CD8-positive, alpha-beta memory T cell (primary cell): ENCODE data around the gene MYPN. TPM values are rescaled to one million over a fixed set of nuclear protein-coding genes. Genes with fewer than 3 reads are reported as not detected.

Experiments used
- CTCF ChIA-PET: fragments of 350-600 bp; sonication (Branson Sonifier 250); formaldehyde crosslinking; loops from one replicate; lab custom pipeline; 2021; ENCODE audit warnings: antibody characterized with exemption; lab: Charles Lee
- POLR2A ChIA-PET: fragments of 350-600 bp; sonication (Branson Sonifier 250); formaldehyde crosslinking; loops from one replicate; lab custom pipeline; 2021; ENCODE audit warnings: antibody characterized with exemption; lab: Charles Lee
- DNase-seq, 5 donors: peaks; one replicate each; pipeline versions ENCODE4 v3.0.0 to v3.0.0-alpha.2; 2020 to 2022; ENCODE audit warnings: mixed read lengths in 1 of 5
- H3K27ac ChIP-seq: one replicate; pipeline ENCODE4 v1.7.0; 2013; ENCODE audit warnings: low read depth, mild to moderate bottlenecking, low read length, moderate library complexity
- H3K27me3 ChIP-seq: 2 replicates; pipeline ENCODE4 v1.7.0; 2013; ENCODE audit warnings: low read length, mild to moderate bottlenecking; ENCODE audit not compliant: insufficient read depth, poor library complexity, severe bottlenecking
- H3K36me3 ChIP-seq: 2 replicates; pipeline ENCODE4 v1.7.0; 2013; ENCODE audit warnings: mild to moderate bottlenecking, low read length, moderate library complexity; ENCODE audit not compliant: insufficient read depth
- H3K4me1 ChIP-seq: 2 replicates; pipeline ENCODE4 v1.7.0; 2013; ENCODE audit warnings: mild to moderate bottlenecking, low read length, moderate library complexity; ENCODE audit not compliant: insufficient read depth
- H3K4me3 ChIP-seq: 2 replicates; pipeline ENCODE4 v1.7.0; 2013; ENCODE audit warnings: mild to moderate bottlenecking, low read length
- H3K9me3 ChIP-seq: 2 replicates; pipeline ENCODE4 v1.7.0; 2013; ENCODE audit warnings: mild to moderate bottlenecking, low read length
- H3K27ac Mint-ChIP-seq, 8 donors: one replicate each; pipeline ENCODE4 v1.8.0; 2020 to 2021; ENCODE audit warnings: mixed read lengths in 8 of 8, mild to moderate bottlenecking in 6 of 8, inconsistent platforms in 3 of 8, moderate library complexity in 3 of 8
- H3K27me3 Mint-ChIP-seq, 2 donors: one replicate each; pipeline ENCODE4 v1.8.0; 2020 to 2021; ENCODE audit warnings: mixed read lengths in 2 of 2, mild to moderate bottlenecking in 1 of 2, moderate library complexity in 1 of 2
- H3K36me3 Mint-ChIP-seq, 3 donors: one replicate each; pipeline ENCODE4 v1.8.0; 2020 to 2021; ENCODE audit warnings: mixed read lengths in 3 of 3, inconsistent platforms in 1 of 3, mild to moderate bottlenecking in 1 of 3
- H3K4me1 Mint-ChIP-seq, 3 donors: one replicate each; pipeline ENCODE4 v1.8.0; 2020 to 2021; ENCODE audit warnings: mixed read lengths in 3 of 3, inconsistent platforms in 1 of 3, mild to moderate bottlenecking in 1 of 3
- H3K4me3 Mint-ChIP-seq, 7 donors: one replicate each; pipeline ENCODE4 v1.8.0; 2020 to 2021; ENCODE audit warnings: mixed read lengths in 7 of 7, mild to moderate bottlenecking in 6 of 7, moderate library complexity in 4 of 7, inconsistent platforms in 2 of 7
- H3K9me3 Mint-ChIP-seq, 5 donors: one replicate each; pipeline ENCODE4 v1.8.0; 2020 to 2022; ENCODE audit warnings: mixed read lengths in 5 of 5, mild to moderate bottlenecking in 3 of 5, moderate library complexity in 2 of 5, inconsistent platforms in 1 of 5
- polyA plus RNA-seq: library from polyadenylated mRNA; unstranded; fragments of 300-500 nt; fragmentation: Illumina TruSeq; gene quantifications from one replicate; pipeline ENCODE4 v1.2.3, GENCODE V29; 2021
- total RNA-seq, 2 experiments: library from RNA; stranded (reverse); gene quantifications; one replicate each; pipeline ENCODE4 v1.2.3, GENCODE V29; 2021

MYPN gene
- total and polyA plus RNA-seq, 3 experiments from 2014 or later, result not detected

- Histone ChIP-seq H3K36me3 (no peaks in the 10 kb centered on the region), H3K9me3 (no peaks in the 10 kb centered on the region), H3K27me3 (no peaks in the 10 kb centered on the region), H3K4me1 (no peaks in the 10 kb centered on the region), H3K4me3 (no peak overlapping the region), H3K27ac (no peak overlapping the region)
- peaks cover 9 to 19% of the 10 kb centered on the region in 2 donors for H3K27me3 Mint-ChIP-seq
- ChIA-PET POLR2A (interaction anchor here (0.6 kb wide), 1 partner anchor 57 kb away, joined by 3 read pairs; no protein-coding TSS in a partner anchor), CTCF (interaction anchor here (0.5 kb wide), 1 partner anchor 125 kb away, joined by 3 read pairs; no protein-coding TSS in a partner anchor)
- H3K36me3 Mint-ChIP-seq, result no peaks in the 10 kb centered on the region
- H3K4me1 Mint-ChIP-seq, result no peaks in the 10 kb centered on the region
- DNase-seq, result no peak
- H3K9me3 Mint-ChIP-seq, result peaks cover 0 to 2% (median 0%) of the 10 kb centered on the region in 5 donors
- H3K4me3 Mint-ChIP-seq, result no peak overlapping the region
- no peak overlapping the region for H3K27ac Mint-ChIP-seq
These were observed 30.4 kb downstream of the MYPN start for GRCh38 chr10:68139448-68140272.

- Histone ChIP-seq H3K27me3 (no peaks in the 10 kb centered on the region), H3K4me1 (no peaks in the 10 kb centered on the region), H3K4me3 (no peak overlapping the region), H3K36me3 (no peaks in the 10 kb centered on the region), H3K27ac (no peak overlapping the region), H3K9me3 (no peaks in the 10 kb centered on the region)
- H3K36me3 Mint-ChIP-seq, result no peaks in the 10 kb centered on the region
- no peak overlapping the region for H3K4me3 Mint-ChIP-seq
- H3K4me1 Mint-ChIP-seq, result no peaks in the 10 kb centered on the region
- no peak overlapping the region for H3K27ac Mint-ChIP-seq
- H3K9me3 Mint-ChIP-seq, result no peaks in the 10 kb centered on the region
- POLR2A ChIA-PET, result no interaction called here
- H3K27me3 Mint-ChIP-seq, result peaks cover 12 to 23% of the 10 kb centered on the region in 2 donors
- no peak for DNase-seq
- CTCF ChIA-PET, result no interaction called here
These were observed 33.5 kb downstream of the MYPN start for GRCh38 chr10:68142761-68143160.

- Mint-ChIP-seq H3K4me1 (no peaks in the 10 kb centered on the region), H3K27me3 (peaks cover 11 to 25% of the 10 kb centered on the region in 2 donors), H3K4me3 (no peak overlapping the region), H3K9me3 (no peaks in the 10 kb centered on the region), H3K36me3 (no peaks in the 10 kb centered on the region), H3K27ac (no peak overlapping the region)
- no peaks in the 10 kb centered on the region for H3K36me3 ChIP-seq
- no peaks in the 10 kb centered on the region for H3K9me3 ChIP-seq
- H3K27ac ChIP-seq, result no peak overlapping the region
- POLR2A ChIA-PET, result no interaction called here
- H3K27me3 ChIP-seq, result no peaks in the 10 kb centered on the region
- CTCF ChIA-PET, result no interaction called here
- H3K4me3 ChIP-seq, result no peak overlapping the region
- H3K4me1 ChIP-seq, result no peaks in the 10 kb centered on the region
- DNase-seq, result no peak
These were observed 35.4 kb downstream of the MYPN start for GRCh38 chr10:68144709-68145108.

GRCh38 chr10:68145705-68146104 is 36.4 kb downstream of the MYPN start:
- Mint-ChIP-seq H3K4me1 (no peaks in the 10 kb centered on the region), H3K27me3 (peaks cover 5 to 16% of the 10 kb centered on the region in 2 donors), H3K9me3 (no peaks in the 10 kb centered on the region), H3K27ac (peak overlapping the region in 2 of 8 donors; percentile 17 to 62), H3K4me3 (no peak overlapping the region), H3K36me3 (no peaks in the 10 kb centered on the region)
- ChIA-PET CTCF (no interaction called here), POLR2A (no interaction called here)
- Histone ChIP-seq H3K9me3 (no peaks in the 10 kb centered on the region), H3K27ac (no peak overlapping the region), H3K4me3 (no peak overlapping the region), H3K4me1 (no peaks in the 10 kb centered on the region), H3K36me3 (no peaks in the 10 kb centered on the region), H3K27me3 (no peaks in the 10 kb centered on the region)
- DNase-seq, result no peak

GRCh38 chr10:68146133-68146532 is 36.8 kb downstream of the MYPN start:
- peaks cover 5 to 16% of the 10 kb centered on the region in 2 donors for H3K27me3 Mint-ChIP-seq
- peaks cover 0 to 1% (median 0%) of the 10 kb centered on the region in 3 donors for H3K4me1 Mint-ChIP-seq
- no peak for DNase-seq
- H3K4me3 ChIP-seq, result no peak overlapping the region
- no peak overlapping the region for H3K27ac Mint-ChIP-seq
- ChIA-PET CTCF (no interaction called here), POLR2A (no interaction called here)
- H3K36me3 Mint-ChIP-seq, result no peaks in the 10 kb centered on the region
- H3K4me3 Mint-ChIP-seq, result no peak overlapping the region
- H3K9me3 Mint-ChIP-seq, result no peaks in the 10 kb centered on the region
- no peaks in the 10 kb centered on the region for H3K27me3 ChIP-seq
- H3K27ac ChIP-seq, result no peak overlapping the region
- H3K36me3 ChIP-seq, result no peaks in the 10 kb centered on the region
- no peaks in the 10 kb centered on the region for H3K9me3 ChIP-seq
- no peaks in the 10 kb centered on the region for H3K4me1 ChIP-seq

- no peaks in the 10 kb centered on the region for H3K27me3 ChIP-seq
- no peaks in the 10 kb centered on the region for H3K36me3 Mint-ChIP-seq
- H3K9me3 ChIP-seq, result no peaks in the 10 kb centered on the region
- POLR2A ChIA-PET, result no interaction called here
- H3K9me3 Mint-ChIP-seq, result no peaks in the 10 kb centered on the region
- no peak overlapping the region for H3K4me3 ChIP-seq
- no peak overlapping the region for H3K27ac ChIP-seq
- DNase-seq, result no peak
- H3K27ac Mint-ChIP-seq, result no peak overlapping the region
- H3K36me3 ChIP-seq, result no peaks in the 10 kb centered on the region
- H3K4me3 Mint-ChIP-seq, result no peak overlapping the region
- CTCF ChIA-PET, result interaction anchor here (0.6 to 2.7 kb wide), 5 partner anchors 251 to 363 kb away, joined by 3 to 8 read pairs (median 4); no protein-coding TSS in a partner anchor
- no peaks in the 10 kb centered on the region for H3K4me1 ChIP-seq
- H3K27me3 Mint-ChIP-seq, result peaks cover 5 to 22% of the 10 kb centered on the region in 2 donors
- H3K4me1 Mint-ChIP-seq, result peaks cover 0 to 9% (median 0%) of the 10 kb centered on the region in 3 donors
These were observed 42.2 kb downstream of the MYPN start for GRCh38 chr10:68151453-68151852.

GRCh38 chr10:68153473-68154210 is 44.4 kb downstream of the MYPN start:
- no peaks in the 10 kb centered on the region for H3K4me1 ChIP-seq
- Mint-ChIP-seq H3K9me3 (no peaks in the 10 kb centered on the region), H3K27ac (no peak overlapping the region), H3K27me3 (peaks cover 3 to 12% of the 10 kb centered on the region in 2 donors), H3K36me3 (no peaks in the 10 kb centered on the region), H3K4me3 (no peak overlapping the region), H3K4me1 (peaks cover 0 to 9% (median 0%) of the 10 kb centered on the region in 3 donors)
- no peak overlapping the region for H3K27ac ChIP-seq
- no peaks in the 10 kb centered on the region for H3K27me3 ChIP-seq
- H3K9me3 ChIP-seq, result no peaks in the 10 kb centered on the region
- no peak for DNase-seq
- no peak overlapping the region for H3K4me3 ChIP-seq
- no peaks in the 10 kb centered on the region for H3K36me3 ChIP-seq
- CTCF ChIA-PET, result interaction anchor here (1.1 to 8.0 kb wide), 3 partner anchors 299 to 366 kb away, joined by 3 to 118 read pairs (median 16); no protein-coding TSS in a partner anchor
- POLR2A ChIA-PET, result no interaction called here

GRCh38 chr10:68154211-68154497 is 44.9 kb downstream of the MYPN start:
- Histone ChIP-seq H3K4me3 (no peak overlapping the region), H3K27me3 (no peaks in the 10 kb centered on the region), H3K4me1 (no peaks in the 10 kb centered on the region), H3K9me3 (no peaks in the 10 kb centered on the region), H3K27ac (no peak overlapping the region), H3K36me3 (no peaks in the 10 kb centered on the region)
- H3K27me3 Mint-ChIP-seq, result peaks cover 3 to 12% of the 10 kb centered on the region in 2 donors
- H3K4me3 Mint-ChIP-seq, result no peak overlapping the region
- H3K4me1 Mint-ChIP-seq, result peaks cover 0 to 9% (median 0%) of the 10 kb centered on the region in 3 donors
- no peaks in the 10 kb centered on the region for H3K36me3 Mint-ChIP-seq
- H3K27ac Mint-ChIP-seq, result no peak overlapping the region
- ChIA-PET CTCF (interaction anchor here (2.3 to 8.0 kb wide), 2 partner anchors 299 to 366 kb away, joined by 16 to 118 read pairs; no protein-coding TSS in a partner anchor), POLR2A (no interaction called here)
- H3K9me3 Mint-ChIP-seq, result no peaks in the 10 kb centered on the region
- no peak for DNase-seq
